H9 (cell line): ENCODE results near the gene C2orf49. TPM values are rescaled to one million over a fixed set of nuclear protein-coding genes. Genes with fewer than 3 reads are reported as not detected.
A peak's percentile ranks its signal among the peaks of the same experiment; 100 is the strongest.

ENCODE experiments used
- DNase-seq: peaks from one replicate; pipeline ENCODE4 v3.0.0-alpha.2; 2017
- H2AFZ ChIP-seq: one replicate; pipeline ENCODE4 v1.6.1; 2013; ENCODE audit warnings: mild to moderate bottlenecking, low read length, control low read depth, moderate library complexity
- H2AK5ac ChIP-seq: 2 replicates; pipeline ENCODE4 v1.6.1; 2013; ENCODE audit warnings: low read length, control low read depth, mixed read lengths; ENCODE audit not compliant: insufficient read length
- H2BK120ac ChIP-seq: one replicate; pipeline ENCODE4 v1.6.1; 2013; ENCODE audit warnings: low read depth, mild to moderate bottlenecking, low read length, control low read depth, inconsistent platforms; ENCODE audit not compliant: poor library complexity, severe bottlenecking
- H2BK12ac ChIP-seq: 2 replicates; pipeline ENCODE4 v1.6.1; 2013; ENCODE audit warnings: low read length, control low read depth, mixed read lengths, low read depth; ENCODE audit not compliant: insufficient read length
- H2BK15ac ChIP-seq: 2 replicates; pipeline ENCODE4 v1.6.1; 2013; ENCODE audit warnings: low read depth, low read length, control low read depth
- H2BK20ac ChIP-seq: one replicate; pipeline ENCODE4 v1.6.1; 2013; ENCODE audit warnings: low read depth, mild to moderate bottlenecking, low read length, control low read depth, inconsistent platforms; ENCODE audit not compliant: poor library complexity, severe bottlenecking
- H2BK5ac ChIP-seq: 2 replicates; pipeline ENCODE4 v1.6.1; 2013; ENCODE audit warnings: low read length, control low read depth, mixed read lengths; ENCODE audit not compliant: insufficient read length
- H3K14ac ChIP-seq: 2 replicates; pipeline ENCODE4 v1.6.1; 2013; ENCODE audit warnings: low read length, control low read depth; ENCODE audit not compliant: insufficient read depth
- H3K18ac ChIP-seq: 2 replicates; pipeline ENCODE4 v1.6.1; 2013; ENCODE audit warnings: low read depth, mild to moderate bottlenecking, mixed read lengths, low read length, control low read depth; ENCODE audit not compliant: insufficient read length
- H3K23ac ChIP-seq: 2 replicates; pipeline ENCODE4 v1.6.1; 2013; ENCODE audit warnings: low read length, control low read depth, mixed read lengths, low read depth; ENCODE audit not compliant: insufficient read length
- H3K23me2 ChIP-seq: 2 replicates; pipeline ENCODE4 v1.6.1; 2013; ENCODE audit warnings: low read depth, mild to moderate bottlenecking, mixed read lengths, low read length, control low read depth; ENCODE audit not compliant: insufficient read length, poor library complexity, severe bottlenecking
- H3K27ac ChIP-seq: 2 replicates; pipeline ENCODE4 v1.5.1; 2013; ENCODE audit warnings: low read length, control low read depth, mixed read lengths, low read depth; ENCODE audit not compliant: insufficient read length
- H3K27me3 ChIP-seq: 2 replicates; pipeline ENCODE4 v1.6.1; 2013; ENCODE audit warnings: low read length, control low read depth, inconsistent platforms; ENCODE audit not compliant: insufficient read depth
- H3K4ac ChIP-seq: 2 replicates; pipeline ENCODE4 v1.6.1; 2013; ENCODE audit warnings: low read depth, mild to moderate bottlenecking, control low read depth, inconsistent platforms, low read length, moderate library complexity
- H3K4me1 ChIP-seq: 2 replicates; pipeline ENCODE4 v1.6.1; 2013; ENCODE audit warnings: low read length, control low read depth, inconsistent platforms; ENCODE audit not compliant: insufficient read depth
- H3K4me2 ChIP-seq: 2 replicates; pipeline ENCODE4 v1.6.1; 2013; ENCODE audit warnings: low read length, control low read depth, mixed read lengths; ENCODE audit not compliant: insufficient read length, insufficient read depth
- H3K56ac ChIP-seq: 2 replicates; pipeline ENCODE4 v1.6.1; 2013; ENCODE audit warnings: low read depth, mild to moderate bottlenecking, mixed read lengths, low read length, control low read depth; ENCODE audit not compliant: insufficient read length
- H3K79me1 ChIP-seq: 2 replicates; pipeline ENCODE4 v1.6.1; 2013; ENCODE audit warnings: low read depth, mild to moderate bottlenecking, moderate library complexity, low read length, control low read depth, inconsistent platforms; ENCODE audit not compliant: insufficient read depth, poor library complexity, severe bottlenecking
- H3K79me2 ChIP-seq: 2 replicates; pipeline ENCODE4 v1.6.1; 2013; ENCODE audit warnings: low read length, control low read depth, inconsistent platforms; ENCODE audit not compliant: insufficient read depth
- H3K9ac ChIP-seq: 2 replicates; pipeline ENCODE4 v1.6.1; 2013; ENCODE audit warnings: low read length, control low read depth, mixed read lengths; ENCODE audit not compliant: insufficient read length; ENCODE audit errors: extremely low read depth
- H3K9me3 ChIP-seq: one replicate; pipeline ENCODE4 v1.6.1; 2013; ENCODE audit warnings: low read depth, low read length, inconsistent platforms; ENCODE audit not compliant: control insufficient read depth
- H3T11ph ChIP-seq: one replicate; pipeline ENCODE4 v1.6.1; 2013; ENCODE audit warnings: mild to moderate bottlenecking, low read length, control low read depth, inconsistent platforms
- H4K20me1 ChIP-seq: one replicate; pipeline ENCODE4 v1.6.1; 2013; ENCODE audit not compliant: control insufficient read depth, insufficient read length, insufficient read depth
- H4K5ac ChIP-seq: 2 replicates; pipeline ENCODE4 v1.6.1; 2013; ENCODE audit warnings: low read depth, mild to moderate bottlenecking, mixed read lengths, low read length, control low read depth; ENCODE audit not compliant: insufficient read length
- H4K8ac ChIP-seq: replicated peaks from 2 replicates; pipeline ENCODE4 v1.6.1; 2013; ENCODE audit warnings: low read length, control low read depth, mixed read lengths, low read depth; ENCODE audit not compliant: insufficient read length
- H4K91ac ChIP-seq: 2 replicates; pipeline ENCODE4 v1.6.1; 2013; ENCODE audit warnings: low read depth, mild to moderate bottlenecking, moderate library complexity, mixed read lengths, low read length, control low read depth; ENCODE audit not compliant: insufficient read length
- H3K27ac Mint-ChIP-seq, 3 experiments: 2 replicates in 2 of 3; 3 replicates in 1 of 3; pipeline ENCODE4 v1.8.0; 2020 to 2021; ENCODE audit warnings: mixed read lengths in 3 of 3, mild to moderate bottlenecking in 1 of 3, moderate library complexity in 1 of 3
- H3K27me3 Mint-ChIP-seq: 2 replicates; pipeline ENCODE4 v1.8.0; 2021; ENCODE audit warnings: low read depth, mild to moderate bottlenecking, moderate library complexity, mixed read lengths
- H3K36me3 Mint-ChIP-seq, 3 experiments: 2 replicates in 2 of 3; 3 replicates in 1 of 3; pipeline ENCODE4 v1.8.0; 2020 to 2021; ENCODE audit warnings: low read depth in 3 of 3, mixed read lengths in 3 of 3; ENCODE audit not compliant: insufficient read depth in 1 of 3
- H3K4me1 Mint-ChIP-seq, 2 experiments: 2 replicates each; pipeline ENCODE4 v1.8.0; 2020; ENCODE audit warnings: mixed read lengths in 2 of 2
- H3K4me3 Mint-ChIP-seq, 2 experiments: 2 replicates in 1 of 2; 3 replicates in 1 of 2; pipeline ENCODE4 v1.8.0; 2020 to 2021; ENCODE audit warnings: mild to moderate bottlenecking in 2 of 2, mixed read lengths in 2 of 2, moderate library complexity in 1 of 2
- H3K9me3 Mint-ChIP-seq, 2 experiments: 2 replicates in 1 of 2; 3 replicates in 1 of 2; pipeline ENCODE4 v1.8.0; 2020; ENCODE audit warnings: mild to moderate bottlenecking in 2 of 2, mixed read lengths in 2 of 2, moderate library complexity in 1 of 2
- WGBS: extraction: QIAGEN DNeasy Blood & Tissue Kit; methylation state at CpG from one replicate; pipeline ENCODE4 v1.1.7; 2013; ENCODE audit warnings: missing lambda C conversion rate, low lambda C conversion rate, mixed read lengths; ENCODE audit not compliant: insufficient read length; ENCODE audit errors: extremely low coverage; 5-methylcytosine and 5-hydroxymethylcytosine counted together
- total RNA-seq: library from RNA; stranded (reverse); gene quantifications from 2 replicates; pipeline ENCODE4 v1.2.1, GENCODE V29; 2021
- TF ChIP-seq, protein P1 (sequence below): fragments of 200-600 bp; sonication (generic); conservative IDR thresholded peaks from 3 replicates; pipeline ENCODE4 v1.8.0; 2021; ENCODE audit warnings: antibody characterized with exemption, mild to moderate bottlenecking

The C2orf49 gene
- total RNA-seq, 1 experiment from 2014 or later = 18.8 TPM

DNA sequence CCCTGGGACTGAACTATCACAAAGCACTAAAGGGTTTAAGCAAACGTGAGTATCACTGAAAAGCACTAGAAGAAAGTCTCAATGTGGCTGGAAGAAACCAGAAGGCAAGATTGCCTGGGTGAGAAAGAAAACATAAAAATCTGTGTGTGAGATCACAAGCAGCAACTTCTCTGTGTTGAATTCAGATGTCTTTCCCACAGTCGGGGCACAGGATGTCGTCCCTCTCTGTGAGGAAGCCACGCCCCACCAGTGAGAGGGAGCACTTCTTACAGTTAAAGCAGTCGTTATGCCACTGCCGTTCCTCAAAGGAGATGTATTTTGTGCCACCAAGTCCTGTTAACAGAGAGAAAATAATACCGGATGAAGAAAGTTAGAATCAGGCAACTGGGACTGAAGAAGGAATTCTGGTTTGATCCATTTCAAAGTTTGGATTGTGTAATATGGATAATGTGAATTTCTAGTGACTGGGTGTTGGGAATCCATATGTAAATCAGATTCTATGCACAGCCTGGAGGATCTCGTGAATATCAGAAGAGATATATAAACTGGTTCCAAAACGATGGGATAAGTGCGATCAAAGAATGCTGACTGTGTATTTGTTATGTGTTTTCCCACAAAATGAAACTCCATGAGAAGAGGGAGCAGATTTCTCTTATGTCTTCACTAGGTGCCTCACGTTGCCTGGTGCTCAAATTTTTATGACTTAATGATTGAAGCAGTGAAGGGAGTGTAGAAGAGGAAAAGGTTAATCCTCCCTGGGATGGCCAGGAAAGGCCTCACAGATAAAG is 24.0 kb downstream of the C2orf49 start:
- Mint-ChIP-seq H3K4me1 (no peaks in the 10 kb centered on the region), H3K27me3 (no peaks in the 10 kb centered on the region), H3K4me3 (no peak overlapping the region), H3K36me3 (peaks cover 16 to 63% (median 42%) of the 10 kb centered on the region in 3 experiments), H3K9me3 (no peaks in the 10 kb centered on the region), H3K27ac (peak overlapping the region in 1 of 3 experiments; percentile 10; a peak in 1 of 7 replicates)
- Histone ChIP-seq H3T11ph (no peak overlapping the region), H2AK5ac (no peak overlapping the region), H3K9me3 (no peaks in the 10 kb centered on the region), H3K27me3 (no peaks in the 10 kb centered on the region), H2BK15ac (no peak overlapping the region), H4K20me1 (no peaks in the 10 kb centered on the region), H3K14ac (no peak overlapping the region), H3K4me1 (no peaks in the 10 kb centered on the region), H4K91ac (no peak overlapping the region), H2BK120ac (no peak overlapping the region), H3K79me2 (no peaks in the 10 kb centered on the region), H3K56ac (no peak overlapping the region), H3K79me1 (no peaks in the 10 kb centered on the region), H3K9ac (no peak overlapping the region), H2BK5ac (no peak overlapping the region), H2BK12ac (no peak overlapping the region), H3K4me2 (no peak overlapping the region), H3K23ac (no peak overlapping the region), H2BK20ac (no peak overlapping the region), H3K4ac (no peak overlapping the region), H2AFZ (no peak overlapping the region), H3K27ac (no peak overlapping the region), H3K18ac (no peak overlapping the region), H4K8ac (no peak overlapping the region), H3K23me2 (no peaks in the 10 kb centered on the region), H4K5ac (no peak overlapping the region)
- no peak for DNase-seq
- no CpG with 5 or more reads among the region's 11 CpGs for WGBS
- TF ChIP-seq, protein P1, sequence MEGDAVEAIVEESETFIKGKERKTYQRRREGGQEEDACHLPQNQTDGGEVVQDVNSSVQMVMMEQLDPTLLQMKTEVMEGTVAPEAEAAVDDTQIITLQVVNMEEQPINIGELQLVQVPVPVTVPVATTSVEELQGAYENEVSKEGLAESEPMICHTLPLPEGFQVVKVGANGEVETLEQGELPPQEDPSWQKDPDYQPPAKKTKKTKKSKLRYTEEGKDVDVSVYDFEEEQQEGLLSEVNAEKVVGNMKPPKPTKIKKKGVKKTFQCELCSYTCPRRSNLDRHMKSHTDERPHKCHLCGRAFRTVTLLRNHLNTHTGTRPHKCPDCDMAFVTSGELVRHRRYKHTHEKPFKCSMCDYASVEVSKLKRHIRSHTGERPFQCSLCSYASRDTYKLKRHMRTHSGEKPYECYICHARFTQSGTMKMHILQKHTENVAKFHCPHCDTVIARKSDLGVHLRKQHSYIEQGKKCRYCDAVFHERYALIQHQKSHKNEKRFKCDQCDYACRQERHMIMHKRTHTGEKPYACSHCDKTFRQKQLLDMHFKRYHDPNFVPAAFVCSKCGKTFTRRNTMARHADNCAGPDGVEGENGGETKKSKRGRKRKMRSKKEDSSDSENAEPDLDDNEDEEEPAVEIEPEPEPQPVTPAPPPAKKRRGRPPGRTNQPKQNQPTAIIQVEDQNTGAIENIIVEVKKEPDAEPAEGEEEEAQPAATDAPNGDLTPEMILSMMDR = no peak
